Astrocyte (in vitro differentiated cells and primary cell): ENCODE data around the gene RAD51B. TPM values are rescaled to one million over a fixed set of nuclear protein-coding genes. Genes with fewer than 3 reads are reported as not detected.

Experiments
- DNase-seq: peaks from one replicate; pipeline ENCODE4 v3.0.0-alpha.2; 2010; ENCODE audit warnings: low read depth
- FAIRE-seq: peaks from 2 replicates; lab custom pipeline; 2011; peaks lifted over from hg19 to GRCh38; lab: Jason Lieb, UNC
- H2AFZ ChIP-seq: 2 replicates; pipeline ENCODE4 v1.6.0; 2012; ENCODE audit warnings: low read depth, low read length, inconsistent platforms
- H3K27ac ChIP-seq: 2 replicates; pipeline ENCODE4 v1.5.1; 2011; ENCODE audit warnings: low read depth, low read length, inconsistent platforms
- H3K27me3 ChIP-seq: 2 replicates; pipeline ENCODE4 v1.6.0; 2011; ENCODE audit warnings: low read length, inconsistent platforms; ENCODE audit not compliant: insufficient read depth
- H3K36me3 ChIP-seq: 2 replicates; pipeline ENCODE4 v1.5.1; 2011; ENCODE audit warnings: low read length, inconsistent platforms; ENCODE audit not compliant: insufficient read depth
- H3K4me1 ChIP-seq: 2 replicates; pipeline ENCODE4 v1.5.1; 2011; ENCODE audit warnings: low read length, inconsistent platforms; ENCODE audit not compliant: insufficient read depth
- H3K4me2 ChIP-seq: 2 replicates; pipeline ENCODE4 v1.6.0; 2012; ENCODE audit warnings: low read length, inconsistent platforms
- H3K4me3 ChIP-seq: 2 replicates; pipeline ENCODE4 v1.5.1; 2011; ENCODE audit warnings: low read depth, mild to moderate bottlenecking, low read length, inconsistent platforms; ENCODE audit not compliant: insufficient read depth
- H3K79me2 ChIP-seq: 2 replicates; pipeline ENCODE4 v1.6.0; 2012; ENCODE audit warnings: mild to moderate bottlenecking, low read length, inconsistent platforms; ENCODE audit not compliant: insufficient read depth
- H3K9ac ChIP-seq: 2 replicates; pipeline ENCODE4 v1.6.0; 2012; ENCODE audit warnings: mild to moderate bottlenecking, low read length, inconsistent platforms
- H3K9me3 ChIP-seq: 2 replicates; pipeline ENCODE4 v1.5.1; 2012; ENCODE audit warnings: low read depth, mild to moderate bottlenecking, low read length, inconsistent platforms; ENCODE audit not compliant: insufficient read depth
- H4K20me1 ChIP-seq: 2 replicates; pipeline ENCODE4 v1.6.0; 2012; ENCODE audit warnings: low read length, inconsistent platforms; ENCODE audit not compliant: insufficient read depth
- H3K27ac Mint-ChIP-seq: one replicate; pipeline ENCODE4 v1.8.0; 2021; ENCODE audit warnings: mild to moderate bottlenecking, mixed read lengths; ENCODE audit not compliant: unreplicated experiment
- H3K27me3 Mint-ChIP-seq: one replicate; pipeline ENCODE4 v1.8.0; 2021; ENCODE audit warnings: low read depth, mixed read lengths; ENCODE audit not compliant: unreplicated experiment
- H3K36me3 Mint-ChIP-seq: one replicate; pipeline ENCODE4 v1.8.0; 2021; ENCODE audit warnings: low read depth, mixed read lengths; ENCODE audit not compliant: unreplicated experiment
- H3K4me1 Mint-ChIP-seq: one replicate; pipeline ENCODE4 v1.8.0; 2021; ENCODE audit warnings: low read depth, mixed read lengths; ENCODE audit not compliant: unreplicated experiment
- H3K4me3 Mint-ChIP-seq: one replicate; pipeline ENCODE4 v1.8.0; 2021; ENCODE audit warnings: mild to moderate bottlenecking, moderate library complexity, mixed read lengths; ENCODE audit not compliant: unreplicated experiment
- H3K9me3 Mint-ChIP-seq: one replicate; pipeline ENCODE4 v1.8.0; 2021; ENCODE audit warnings: mild to moderate bottlenecking, mixed read lengths; ENCODE audit not compliant: unreplicated experiment
- EZH2 ChIP-seq: IDR thresholded peaks from 2 replicates; pipeline ENCODE4 v1.6.1; 2012; ENCODE audit warnings: mild to moderate bottlenecking, low read length, inconsistent platforms; ENCODE audit not compliant: insufficient read depth
- total RNA-seq: library from RNA; stranded (reverse); gene quantifications from 2 replicates; pipeline ENCODE4 v1.2.1, GENCODE V29; 2021
- TF ChIP-seq, protein P1 (sequence below): IDR thresholded peaks from 2 replicates; pipeline ENCODE4 v1.5.1; 2011; ENCODE audit warnings: low read depth, mild to moderate bottlenecking, inconsistent platforms, low read length, moderate library complexity; ENCODE audit not compliant: insufficient read depth

The RAD51B gene
- total RNA-seq, 1 donor from 2014 or later, result 10.8 TPM

DNA sequence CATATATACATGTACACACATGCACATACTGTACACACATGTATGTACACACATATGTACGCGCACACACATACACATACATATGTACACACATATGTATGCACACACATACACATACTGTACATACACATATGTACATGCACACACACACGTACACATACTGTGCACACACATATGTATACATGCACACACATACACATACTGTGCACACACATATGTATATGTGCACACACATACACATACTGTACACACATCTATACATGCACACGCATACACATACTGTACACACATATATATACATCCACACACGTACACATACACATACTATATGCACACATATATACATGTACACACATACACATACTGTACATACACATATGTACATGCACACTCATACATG, 853.9 kb downstream of the RAD51B start:
- H3K27ac Mint-ChIP-seq, result no peak overlapping the region

DNA sequence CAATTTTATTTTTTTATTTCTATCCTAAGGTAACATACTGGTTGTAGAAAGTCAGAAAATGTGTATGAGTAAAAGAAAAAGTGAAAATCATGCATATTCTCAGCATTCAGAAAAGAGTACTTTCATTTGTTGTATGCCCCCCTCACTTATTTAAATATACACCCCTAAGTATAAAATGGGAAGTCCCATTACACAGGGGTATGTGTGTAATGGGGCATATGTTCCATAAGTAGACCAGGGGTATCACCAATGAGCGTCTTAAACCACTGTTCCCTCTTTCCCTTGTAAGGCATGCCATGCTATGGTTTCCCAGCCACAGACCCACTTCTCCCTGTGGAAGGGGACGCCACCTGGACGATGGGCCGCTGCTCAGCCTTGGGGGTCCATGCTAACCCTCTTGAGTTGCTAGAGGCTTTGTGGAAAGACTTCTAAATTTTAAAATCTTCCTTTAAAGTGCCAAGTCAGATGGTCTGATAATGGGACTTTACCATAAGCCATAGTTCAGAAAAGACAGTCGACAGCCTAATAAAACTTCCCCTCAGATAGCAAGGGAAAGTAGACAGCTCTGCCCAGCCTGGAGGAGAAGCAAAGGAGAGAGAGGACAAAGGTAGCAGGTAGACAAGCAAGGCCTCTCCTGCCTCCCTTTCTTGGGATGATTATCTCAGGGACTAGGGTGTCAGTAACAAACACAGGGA, 855.1 kb downstream of the RAD51B start:
- Histone ChIP-seq H3K4me1 (peaks cover 15% of the 10 kb centered on the region), H3K27ac (no peak overlapping the region), H3K4me3 (no peak overlapping the region), H3K4me2 (no peak overlapping the region), H3K27me3 (no peaks in the 10 kb centered on the region), H3K36me3 (no peaks in the 10 kb centered on the region), H3K9me3 (no peaks in the 10 kb centered on the region), H4K20me1 (no peaks in the 10 kb centered on the region), H2AFZ (no peak overlapping the region), H3K9ac (no peak overlapping the region), H3K79me2 (no peaks in the 10 kb centered on the region)
- Mint-ChIP-seq H3K4me3 (no peak overlapping the region), H3K27ac (no peak overlapping the region), H3K9me3 (peaks cover 3% of the 10 kb centered on the region), H3K4me1 (peaks cover 9% of the 10 kb centered on the region), H3K27me3 (no peaks in the 10 kb centered on the region), H3K36me3 (no peaks in the 10 kb centered on the region)
- TF ChIP-seq, protein P1, sequence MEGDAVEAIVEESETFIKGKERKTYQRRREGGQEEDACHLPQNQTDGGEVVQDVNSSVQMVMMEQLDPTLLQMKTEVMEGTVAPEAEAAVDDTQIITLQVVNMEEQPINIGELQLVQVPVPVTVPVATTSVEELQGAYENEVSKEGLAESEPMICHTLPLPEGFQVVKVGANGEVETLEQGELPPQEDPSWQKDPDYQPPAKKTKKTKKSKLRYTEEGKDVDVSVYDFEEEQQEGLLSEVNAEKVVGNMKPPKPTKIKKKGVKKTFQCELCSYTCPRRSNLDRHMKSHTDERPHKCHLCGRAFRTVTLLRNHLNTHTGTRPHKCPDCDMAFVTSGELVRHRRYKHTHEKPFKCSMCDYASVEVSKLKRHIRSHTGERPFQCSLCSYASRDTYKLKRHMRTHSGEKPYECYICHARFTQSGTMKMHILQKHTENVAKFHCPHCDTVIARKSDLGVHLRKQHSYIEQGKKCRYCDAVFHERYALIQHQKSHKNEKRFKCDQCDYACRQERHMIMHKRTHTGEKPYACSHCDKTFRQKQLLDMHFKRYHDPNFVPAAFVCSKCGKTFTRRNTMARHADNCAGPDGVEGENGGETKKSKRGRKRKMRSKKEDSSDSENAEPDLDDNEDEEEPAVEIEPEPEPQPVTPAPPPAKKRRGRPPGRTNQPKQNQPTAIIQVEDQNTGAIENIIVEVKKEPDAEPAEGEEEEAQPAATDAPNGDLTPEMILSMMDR, result no peak
- TF ChIP-seq EZH2, result no peak
- FAIRE-seq, result no peak
- no peak for DNase-seq

More for the DNA sequence above, 853.9 kb downstream of the RAD51B start:
- no peaks in the 10 kb centered on the region for H3K9me3 ChIP-seq
- DNase-seq, result no peak
- H3K79me2 ChIP-seq, result no peaks in the 10 kb centered on the region
- TF ChIP-seq, protein P1, result no peak
- TF ChIP-seq EZH2, result no peak
- peaks cover 3% of the 10 kb centered on the region for H3K9me3 Mint-ChIP-seq
- FAIRE-seq, result peak; percentile 85
- H3K27ac ChIP-seq, result no peak overlapping the region
- no peaks in the 10 kb centered on the region for H3K36me3 Mint-ChIP-seq
- H3K9ac ChIP-seq, result no peak overlapping the region
- H4K20me1 ChIP-seq, result no peaks in the 10 kb centered on the region
- H3K4me3 Mint-ChIP-seq, result no peak overlapping the region
- H3K4me1 Mint-ChIP-seq, result peaks cover 9% of the 10 kb centered on the region
- H3K4me2 ChIP-seq, result no peak overlapping the region
- no peak overlapping the region for H3K4me3 ChIP-seq
- no peaks in the 10 kb centered on the region for H3K36me3 ChIP-seq
- H3K27me3 Mint-ChIP-seq, result peaks cover 2% of the 10 kb centered on the region
- no peak overlapping the region for H2AFZ ChIP-seq
- H3K4me1 ChIP-seq, result peaks cover 15% of the 10 kb centered on the region
- H3K27me3 ChIP-seq, result no peaks in the 10 kb centered on the region

DNA sequence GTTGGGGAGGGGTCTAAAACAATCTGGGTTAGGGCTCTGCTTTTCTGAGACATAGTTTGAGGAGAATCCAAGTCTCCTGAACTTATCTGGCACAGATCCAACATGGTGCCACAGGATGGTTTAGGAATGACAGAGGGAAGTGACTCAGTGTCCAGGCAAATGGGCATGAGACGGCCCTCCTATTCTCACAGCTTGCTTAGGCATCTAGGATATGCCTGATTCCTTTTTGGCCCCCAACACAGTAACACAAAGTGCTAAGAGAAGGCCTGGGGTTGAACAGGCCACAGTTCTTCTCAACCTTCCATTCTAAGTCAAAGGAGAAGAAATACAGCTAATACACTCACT, 855.6 kb downstream of the RAD51B start:
- H3K36me3 ChIP-seq, result no peaks in the 10 kb centered on the region
- no peaks in the 10 kb centered on the region for H3K9me3 ChIP-seq
- Mint-ChIP-seq H3K36me3 (no peaks in the 10 kb centered on the region), H3K4me1 (peaks cover 9% of the 10 kb centered on the region), H3K9me3 (peaks cover 3% of the 10 kb centered on the region), H3K27ac (no peak overlapping the region), H3K4me3 (no peak overlapping the region), H3K27me3 (no peaks in the 10 kb centered on the region)
- peaks cover 10% of the 10 kb centered on the region for H3K4me1 ChIP-seq
- H3K9ac ChIP-seq, result no peak overlapping the region
- H4K20me1 ChIP-seq, result no peaks in the 10 kb centered on the region
- FAIRE-seq (peak; percentile 9), DNase-seq (no peak)
- H3K4me2 ChIP-seq, result no peak overlapping the region
- H3K27me3 ChIP-seq, result no peaks in the 10 kb centered on the region
- no peak overlapping the region for H3K27ac ChIP-seq
- H3K4me3 ChIP-seq, result no peak overlapping the region
- no peaks in the 10 kb centered on the region for H3K79me2 ChIP-seq
- TF ChIP-seq EZH2, result no peak
- TF ChIP-seq, protein P1, result no peak
- no peak overlapping the region for H2AFZ ChIP-seq
